Activated CD4-positive, alpha-beta T cell treated with anti-CD3 and anti-CD28 coated beads for 36 hours (primary cell): ENCODE data around the gene DNAJB6. TPM values are rescaled to one million over a fixed set of nuclear protein-coding genes. Genes with fewer than 3 reads are reported as not detected.
A peak's percentile ranks its signal among the peaks of the same experiment; 100 is the strongest.

Source experiments
- ATAC-seq: fragments of 200-7000 bp; cut with Tn5 transposase; one replicate; pipeline ENCODE4 v1.10.0; 2021; ENCODE audit warnings: mild to moderate bottlenecking, moderate library complexity
- CTCF ChIA-PET: fragments of 350-600 bp; sonication (Branson Sonifier 250); formaldehyde crosslinking; loops from one replicate; lab custom pipeline; 2021; ENCODE audit warnings: antibody characterized with exemption; lab: Charles Lee
- POLR2A ChIA-PET: fragments of 350-600 bp; sonication (Branson Sonifier 250); formaldehyde crosslinking; loops from one replicate; lab custom pipeline; 2021; ENCODE audit warnings: antibody characterized with exemption, inconsistent platforms; lab: Charles Lee
- DNase-seq: peaks from one replicate; pipeline ENCODE4 v3.0.0-alpha.2; 2020
- H3K27ac Mint-ChIP-seq: one replicate; pipeline ENCODE4 v1.8.0; 2021; ENCODE audit warnings: mixed read lengths
- H3K27me3 Mint-ChIP-seq: one replicate; pipeline ENCODE4 v1.8.0; 2021; ENCODE audit warnings: mixed read lengths
- H3K36me3 Mint-ChIP-seq: one replicate; pipeline ENCODE4 v1.8.0; 2021; ENCODE audit warnings: low read depth, mixed read lengths
- H3K4me1 Mint-ChIP-seq: one replicate; pipeline ENCODE4 v1.8.0; 2021; ENCODE audit warnings: mixed read lengths
- H3K4me3 Mint-ChIP-seq: one replicate; pipeline ENCODE4 v1.8.0; 2021; ENCODE audit warnings: mild to moderate bottlenecking, moderate library complexity, mixed read lengths
- H3K9me3 Mint-ChIP-seq: one replicate; pipeline ENCODE4 v1.8.0; 2021; ENCODE audit warnings: low read depth, mixed read lengths
- intact Hi-C, 2 experiments: fragments of 100-400 bp; cut with DNase I in 1 of 2; cut with micrococcal nuclease in 1 of 2; formaldehyde crosslinking; loops; one replicate each; pipeline versions ENCODE4 v1.14.2 to v1.15.1; 2022 to 2024; cut with DNase I, micrococcal nuclease
- total RNA-seq, 2 experiments: library from RNA; stranded (reverse); gene quantifications; one replicate each; pipeline ENCODE4 v1.2.3, GENCODE V29; 2021

Gene DNAJB6
- total RNA-seq: 10 to 100 TPM; 89.9 to 92.9 TPM

DNA sequence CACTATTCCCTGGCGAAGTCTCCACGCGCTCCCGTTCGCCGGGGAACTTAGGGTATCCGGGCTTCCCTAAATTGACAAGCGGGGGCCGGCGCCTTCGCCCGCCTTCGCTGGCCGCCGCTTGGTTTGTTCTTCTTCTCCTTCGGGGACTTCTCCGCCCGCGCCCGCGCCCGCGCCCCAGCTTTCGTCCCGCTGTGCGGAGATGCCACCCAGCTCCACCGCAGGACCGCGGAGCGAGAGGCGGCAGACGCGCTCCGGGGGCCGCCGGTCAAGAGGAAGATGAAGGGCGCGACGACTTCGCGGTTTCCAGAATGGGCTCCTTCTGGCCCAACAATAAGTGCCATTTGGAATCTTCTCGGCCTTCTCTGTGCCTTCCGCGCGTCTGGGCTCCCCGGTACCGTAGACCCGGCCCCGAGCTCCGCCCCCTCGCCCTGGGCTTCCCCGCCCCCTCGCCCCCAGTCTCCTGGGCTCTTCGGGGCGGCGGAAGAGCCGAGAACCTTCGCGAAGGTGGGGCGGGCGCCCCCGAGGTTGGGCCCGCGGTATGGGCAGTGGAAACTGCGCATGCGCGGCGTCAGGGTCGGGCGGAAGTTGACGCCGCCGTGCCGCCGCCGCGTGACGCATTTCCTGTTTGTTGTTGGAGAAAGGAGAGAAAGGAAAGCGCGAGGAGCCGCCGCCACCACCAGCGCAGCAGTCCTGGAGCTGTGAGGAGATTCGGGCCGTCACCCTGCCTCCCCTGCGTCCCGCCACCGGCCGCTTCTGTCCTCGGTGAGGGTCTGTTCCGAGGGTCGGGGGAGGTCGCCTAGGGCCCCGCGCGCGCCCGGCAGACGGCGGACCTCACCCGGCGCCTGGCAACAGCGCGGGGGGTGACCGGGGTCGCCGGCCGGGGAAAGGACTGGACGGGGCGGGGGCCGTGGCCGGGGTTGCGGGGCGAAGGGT lies at the start of gene DNAJB6:
Gene DNAJB6, plus strand, starts transcription at position 622 of the 933 bp plus-strand sequence. CDS start 21,569 bp downstream, outside the sequence.
- ChIA-PET POLR2A (interaction anchor here (0.7 to 2.6 kb wide), 3 partner anchors 9 to 34 kb away, joined by 3 to 12 read pairs (median 3); no protein-coding TSS in a partner anchor), CTCF (interaction anchor here (0.6 to 2.0 kb wide), 4 partner anchors 19 to 94 kb away, joined by 3 to 5 read pairs (median 4); no protein-coding TSS in a partner anchor)
- Mint-ChIP-seq H3K27me3 (no peaks in the 10 kb centered on the region), H3K4me1 (peaks cover 40% of the 10 kb centered on the region), H3K27ac (peak within 1 kb of the TSS; percentile 96), H3K9me3 (no peaks in the 10 kb centered on the region), H3K36me3 (peaks cover 26% of the 10 kb centered on the region), H3K4me3 (peak within 1 kb of the TSS; percentile 90)
- peak; percentile 97 for DNase-seq
- ATAC-seq: peak; percentile 75
- intact Hi-C loops: loop anchor here (1.0 to 5.0 kb wide), 6 partner anchors 51 to 696 kb away; partner anchors contain the start of genes UBE3C (in 2 of the 2), LMBR1 (in 1 of the 2), NOM1 (in 1 of the 2) and RNF32 (in 1 of the 2)

DNA sequence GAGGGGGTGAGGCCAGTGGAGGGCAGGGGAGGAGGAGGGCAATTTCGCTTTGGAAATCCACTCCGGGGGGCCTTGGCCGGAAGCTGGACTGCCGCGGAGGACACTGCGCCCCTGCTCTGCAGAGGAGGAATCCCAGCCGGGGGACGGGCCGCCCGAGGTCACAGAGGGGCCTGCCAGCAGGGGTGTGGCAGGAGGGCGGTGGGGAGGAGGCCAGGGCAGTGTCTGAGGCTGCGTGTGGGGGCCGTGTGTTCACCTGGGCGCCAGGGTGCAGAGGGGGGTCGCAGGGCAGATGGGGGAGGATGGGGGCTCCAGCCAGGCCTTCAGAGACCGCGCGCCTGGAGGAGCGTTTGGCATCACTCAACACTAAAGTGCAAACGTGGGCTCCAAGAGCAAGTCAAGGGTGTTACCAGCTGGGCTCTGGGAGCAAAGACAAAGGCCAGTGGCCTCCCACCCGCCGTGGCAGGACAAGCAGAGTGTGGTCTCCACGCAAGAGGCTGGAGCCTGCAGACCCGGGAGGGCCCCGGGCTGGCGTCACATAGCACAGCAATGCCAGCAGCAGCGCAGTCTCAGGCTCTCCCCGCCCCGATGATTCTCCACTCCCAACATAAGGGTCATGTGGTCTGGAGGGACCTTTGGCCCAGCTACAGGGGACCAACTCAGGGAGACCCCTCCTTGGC lies 45.3 kb upstream of the DNAJB6 start:
- intact Hi-C loops: no loop called here
- DNase-seq: no peak
- Mint-ChIP-seq H3K36me3 (no peaks in the 10 kb centered on the region), H3K9me3 (no peaks in the 10 kb centered on the region), H3K4me1 (no peaks in the 10 kb centered on the region), H3K27me3 (no peaks in the 10 kb centered on the region), H3K4me3 (no peak overlapping the region), H3K27ac (no peak overlapping the region)
- CTCF ChIA-PET: no interaction called here
- no peak for ATAC-seq
- POLR2A ChIA-PET: no interaction called here

DNA sequence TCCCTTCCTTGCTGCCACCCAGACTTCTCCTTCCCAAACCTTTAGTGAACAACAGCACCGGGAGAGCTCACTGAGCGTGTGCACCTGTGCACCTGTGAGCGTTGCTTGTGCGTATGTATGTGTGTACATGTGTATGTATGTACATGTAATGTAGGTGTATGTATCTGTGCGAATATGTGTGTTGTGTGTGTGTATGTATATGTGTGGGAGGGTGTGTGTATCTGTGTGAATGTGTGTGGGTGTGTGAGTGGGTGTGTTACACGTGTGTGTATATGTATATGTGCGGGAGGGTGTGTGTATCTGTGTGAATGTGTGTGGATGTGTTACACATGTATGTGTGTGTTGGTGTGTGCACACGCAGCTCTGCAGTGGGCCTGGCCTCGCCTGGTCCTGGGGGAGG lies 44.5 kb upstream of the DNAJB6 start:
- Mint-ChIP-seq H3K27me3 (no peaks in the 10 kb centered on the region), H3K4me3 (no peak overlapping the region), H3K4me1 (no peaks in the 10 kb centered on the region), H3K27ac (peak overlapping the region; percentile 40), H3K36me3 (no peaks in the 10 kb centered on the region), H3K9me3 (no peaks in the 10 kb centered on the region)
- ATAC-seq (no peak), DNase-seq (no peak)
- CTCF ChIA-PET: interaction anchor here (0.6 kb wide), 1 partner anchor 22 kb away, joined by 3 read pairs; no protein-coding TSS in a partner anchor
- POLR2A ChIA-PET: no interaction called here
- intact Hi-C loops: no loop called here

DNA sequence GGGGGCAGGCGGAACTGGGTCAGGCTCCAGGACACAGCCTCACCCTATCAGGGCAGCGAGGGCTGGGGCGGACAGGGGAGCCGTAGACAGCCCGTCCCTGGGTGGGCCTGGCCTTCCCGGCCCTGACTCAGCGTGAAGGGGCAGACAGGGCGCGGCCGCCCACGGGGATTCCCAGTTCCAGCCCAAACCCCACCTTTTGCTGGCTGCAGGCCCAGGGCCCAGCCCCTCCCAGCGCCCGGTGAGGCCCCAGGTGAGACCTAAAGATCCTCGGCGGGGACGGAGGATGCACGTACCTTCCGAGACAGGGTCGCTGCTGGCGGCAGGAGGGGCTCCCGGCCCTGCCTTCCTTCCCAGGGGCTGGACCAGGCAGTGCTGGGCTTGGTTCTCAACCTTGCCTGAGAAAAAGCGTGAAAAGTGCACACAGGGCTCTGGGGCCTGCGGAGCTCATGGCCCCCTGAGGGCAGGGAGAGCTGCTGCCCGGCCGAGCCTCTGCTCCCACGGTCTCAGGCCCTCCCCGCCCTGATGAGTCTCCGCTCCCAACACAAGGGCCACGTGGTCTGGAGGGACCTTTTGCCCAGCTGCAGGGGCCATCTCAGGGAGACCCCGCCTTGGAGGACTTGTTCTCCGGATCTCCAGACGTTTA lies 43.9 kb upstream of the DNAJB6 start:
- no peak for ATAC-seq
- ChIA-PET POLR2A (no interaction called here), CTCF (interaction anchor here (0.6 kb wide), 1 partner anchor 23 kb away, joined by 3 read pairs; no protein-coding TSS in a partner anchor)
- no peaks in the 10 kb centered on the region for H3K4me1 Mint-ChIP-seq
- intact Hi-C loops: no loop called here
- no peak overlapping the region for H3K4me3 Mint-ChIP-seq
- no peak overlapping the region for H3K27ac Mint-ChIP-seq
- H3K36me3 Mint-ChIP-seq: no peaks in the 10 kb centered on the region
- DNase-seq: no peak
- no peaks in the 10 kb centered on the region for H3K9me3 Mint-ChIP-seq
- no peaks in the 10 kb centered on the region for H3K27me3 Mint-ChIP-seq

DNA sequence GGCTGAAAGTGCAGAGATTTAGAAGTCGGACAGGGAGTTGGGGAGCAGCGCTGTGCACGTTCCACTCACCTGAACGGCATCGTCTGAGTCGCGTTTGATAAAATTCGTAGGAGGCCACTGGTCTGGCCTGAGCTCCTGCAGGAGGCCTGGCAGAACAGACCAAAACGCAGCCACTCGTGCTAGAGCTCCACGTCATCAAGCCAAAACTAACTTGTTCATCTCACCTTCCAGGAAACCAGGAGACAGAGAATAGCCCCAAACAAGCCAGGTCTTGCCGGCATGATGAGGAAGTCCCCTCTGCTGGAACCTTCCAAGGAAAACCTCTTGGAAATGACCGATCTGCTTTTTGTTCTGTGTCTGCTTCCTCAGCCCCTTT lies 43.4 kb upstream of the DNAJB6 start:
- no peaks in the 10 kb centered on the region for H3K36me3 Mint-ChIP-seq

DNA sequence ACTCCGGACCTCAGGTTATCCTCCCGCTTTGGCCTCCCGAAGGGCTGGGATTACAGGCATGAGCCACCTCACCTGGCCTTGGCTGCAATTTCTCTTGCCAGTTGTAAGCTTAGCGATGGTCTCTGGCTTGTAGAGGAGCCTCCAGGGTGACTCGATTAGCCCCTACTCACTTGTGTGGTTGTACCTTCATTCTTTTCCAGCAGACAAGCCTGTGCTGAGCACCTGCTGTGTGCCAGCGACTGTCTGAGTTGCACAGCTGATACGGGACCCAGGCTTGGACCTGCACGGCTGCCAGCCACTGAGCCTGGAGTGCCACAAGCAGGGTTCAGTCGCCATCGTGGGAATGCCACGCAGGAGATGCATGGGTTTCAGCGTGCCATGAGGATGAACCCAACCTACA lies 42.0 kb upstream of the DNAJB6 start:
- H3K36me3 Mint-ChIP-seq: no peaks in the 10 kb centered on the region
- intact Hi-C loops: no loop called here
- no peaks in the 10 kb centered on the region for H3K9me3 Mint-ChIP-seq
- H3K4me3 Mint-ChIP-seq: no peak overlapping the region
- CTCF ChIA-PET: no interaction called here
- no peak for ATAC-seq
- no peak for DNase-seq
- POLR2A ChIA-PET: no interaction called here
- peaks cover 10% of the 10 kb centered on the region for H3K4me1 Mint-ChIP-seq
- H3K27ac Mint-ChIP-seq: no peak overlapping the region
- no peaks in the 10 kb centered on the region for H3K27me3 Mint-ChIP-seq

More for the DNA sequence above, 43.4 kb upstream of the DNAJB6 start:
- Mint-ChIP-seq H3K4me3 (no peak overlapping the region), H3K9me3 (no peaks in the 10 kb centered on the region), H3K4me1 (no peaks in the 10 kb centered on the region), H3K27ac (no peak overlapping the region), H3K27me3 (no peaks in the 10 kb centered on the region)
- DNase-seq (no peak), ATAC-seq (no peak)
- intact Hi-C loops: no loop called here
- CTCF ChIA-PET: no interaction called here
- POLR2A ChIA-PET: no interaction called here

DNA sequence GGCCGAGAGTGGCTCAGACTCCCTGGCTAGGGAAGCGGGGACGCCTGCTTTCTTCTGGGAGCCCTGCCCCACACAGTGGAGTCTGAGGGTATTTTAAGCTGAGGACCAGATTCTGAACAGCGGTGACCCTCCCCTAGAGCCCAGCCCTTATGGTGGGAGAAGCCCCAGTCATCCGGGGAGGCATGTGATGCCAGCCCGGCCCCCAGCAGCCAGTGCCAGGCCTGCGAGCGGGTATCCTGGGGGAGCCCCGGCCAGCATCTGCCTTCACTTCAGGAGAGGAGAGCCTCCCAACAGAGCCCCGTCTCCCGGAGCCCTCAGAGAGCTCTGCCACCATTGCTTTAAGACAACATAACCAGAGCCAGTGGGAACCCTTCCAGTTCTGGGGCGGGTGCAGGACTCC lies 41.5 kb upstream of the DNAJB6 start:
- Mint-ChIP-seq H3K36me3 (no peaks in the 10 kb centered on the region), H3K27ac (no peak overlapping the region), H3K4me1 (peaks cover 13% of the 10 kb centered on the region), H3K27me3 (no peaks in the 10 kb centered on the region), H3K4me3 (no peak overlapping the region), H3K9me3 (no peaks in the 10 kb centered on the region)
- ChIA-PET POLR2A (no interaction called here), CTCF (no interaction called here)
- ATAC-seq (no peak), DNase-seq (no peak)
- intact Hi-C loops: no loop called here

DNA sequence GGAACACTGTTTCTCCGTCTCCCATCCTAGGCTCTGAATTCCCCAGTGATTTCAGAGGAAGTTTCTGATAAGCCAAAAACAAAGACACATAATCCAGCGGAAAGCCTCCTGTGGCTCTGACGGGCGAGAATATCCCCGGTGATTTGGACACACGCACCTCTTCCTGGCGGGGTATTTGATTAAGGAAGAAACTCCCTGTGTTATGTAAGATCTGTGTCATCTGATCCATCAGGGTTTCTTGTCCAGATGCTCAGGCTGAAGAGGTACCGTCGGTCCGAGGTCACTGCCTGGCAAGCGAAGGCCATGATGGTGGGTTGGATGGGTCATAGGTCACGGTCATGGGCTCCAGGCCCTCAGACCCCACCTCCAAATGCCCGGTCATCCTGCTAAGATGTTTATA lies 39.6 kb upstream of the DNAJB6 start:
- H3K27me3 Mint-ChIP-seq: no peaks in the 10 kb centered on the region
- H3K27ac Mint-ChIP-seq: no peak overlapping the region
- intact Hi-C loops: no loop called here
- ChIA-PET CTCF (no interaction called here), POLR2A (no interaction called here)
- ATAC-seq (no peak), DNase-seq (no peak)
- H3K4me3 Mint-ChIP-seq: no peak overlapping the region
- no peaks in the 10 kb centered on the region for H3K9me3 Mint-ChIP-seq
- H3K4me1 Mint-ChIP-seq: peaks cover 25% of the 10 kb centered on the region
- H3K36me3 Mint-ChIP-seq: no peaks in the 10 kb centered on the region

DNA sequence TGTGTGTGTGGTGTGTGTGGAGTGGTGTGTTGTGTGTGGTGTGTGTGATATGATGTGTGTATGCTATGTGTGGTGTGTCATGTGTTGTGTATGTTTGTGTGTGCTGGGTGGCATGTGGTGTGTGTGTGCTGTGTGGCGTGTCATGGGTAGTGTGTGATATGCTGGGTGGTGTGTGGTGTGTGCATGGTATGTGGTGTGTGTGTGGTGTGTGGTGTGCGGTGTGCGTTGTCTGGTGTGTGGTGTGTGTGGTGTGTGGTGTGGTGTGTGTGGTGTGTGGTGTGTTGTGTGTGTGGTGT lies 37.5 kb upstream of the DNAJB6 start:
- H3K4me1 Mint-ChIP-seq: peaks cover 35% of the 10 kb centered on the region
- POLR2A ChIA-PET: no interaction called here

DNA sequence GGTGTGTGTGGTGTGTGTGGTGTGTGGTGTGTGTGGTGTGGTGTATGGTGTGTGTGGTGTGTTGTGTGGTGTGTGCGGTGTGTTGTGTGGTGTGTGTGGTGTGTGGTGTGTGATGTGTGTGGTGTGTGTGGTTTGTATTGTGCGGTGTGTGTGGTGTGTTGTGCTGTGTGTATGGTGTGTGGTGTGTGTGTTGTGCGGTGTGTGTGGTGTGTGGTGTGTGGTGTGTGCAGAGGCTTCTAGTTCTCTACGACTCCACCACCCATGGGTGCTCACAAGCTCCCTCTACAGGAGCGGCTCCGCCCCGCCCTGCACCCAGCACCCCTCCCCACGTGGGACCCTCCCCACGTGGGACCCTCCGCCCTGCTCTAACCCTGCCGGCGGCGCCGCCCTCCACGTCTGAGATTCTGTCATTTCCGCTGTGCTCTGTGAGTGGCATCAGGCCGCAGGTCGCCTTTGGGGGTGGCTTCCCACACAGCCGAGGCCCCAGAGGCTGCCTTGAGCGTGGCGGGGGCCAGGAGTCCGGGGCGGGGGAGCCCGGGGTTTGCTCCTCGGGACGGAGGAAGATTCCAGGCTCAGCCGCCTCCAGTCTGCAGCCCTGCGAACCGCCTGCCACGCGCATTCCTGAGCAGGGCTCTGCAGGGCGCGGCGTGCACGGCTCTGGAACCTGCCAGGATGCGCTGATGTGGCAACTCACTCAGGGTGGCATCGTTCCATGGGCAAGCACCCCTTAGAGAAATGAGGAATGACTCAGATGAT lies 37.0 kb upstream of the DNAJB6 start:
- Mint-ChIP-seq H3K4me1 (peaks cover 35% of the 10 kb centered on the region), H3K27me3 (no peaks in the 10 kb centered on the region), H3K9me3 (no peaks in the 10 kb centered on the region), H3K4me3 (peak overlapping the region; percentile 12), H3K27ac (peak overlapping the region; percentile 84), H3K36me3 (no peaks in the 10 kb centered on the region)
- CTCF ChIA-PET: interaction anchor here (1.0 kb wide), 1 partner anchor 39 kb away, joined by 3 read pairs; no protein-coding TSS in a partner anchor
- ATAC-seq (peak; percentile 32), DNase-seq (peak; percentile 75)
- POLR2A ChIA-PET: no interaction called here
- intact Hi-C loops: loop anchor here (10.0 kb wide), 2 partner anchors 195 to 525 kb away; no protein-coding TSS in a partner anchor

More for the DNA sequence above, 37.5 kb upstream of the DNAJB6 start:
- ATAC-seq (no peak), DNase-seq (no peak)
- intact Hi-C loops: no loop called here
- no peaks in the 10 kb centered on the region for H3K9me3 Mint-ChIP-seq
- no peaks in the 10 kb centered on the region for H3K36me3 Mint-ChIP-seq
- peak overlapping the region; percentile 84 for H3K27ac Mint-ChIP-seq
- no peaks in the 10 kb centered on the region for H3K27me3 Mint-ChIP-seq
- CTCF ChIA-PET: interaction anchor here (1.0 kb wide), 1 partner anchor 39 kb away, joined by 3 read pairs; no protein-coding TSS in a partner anchor
- peak overlapping the region; percentile 12 for H3K4me3 Mint-ChIP-seq
